ENCODE results near the gene SFMBT2.
"Not testable (repeated sequence)": the region's sequence is repeated elsewhere in the genome, so short reads cannot be mapped to it uniquely, and the experiment has no call there.

SFMBT2 gene

DNA sequence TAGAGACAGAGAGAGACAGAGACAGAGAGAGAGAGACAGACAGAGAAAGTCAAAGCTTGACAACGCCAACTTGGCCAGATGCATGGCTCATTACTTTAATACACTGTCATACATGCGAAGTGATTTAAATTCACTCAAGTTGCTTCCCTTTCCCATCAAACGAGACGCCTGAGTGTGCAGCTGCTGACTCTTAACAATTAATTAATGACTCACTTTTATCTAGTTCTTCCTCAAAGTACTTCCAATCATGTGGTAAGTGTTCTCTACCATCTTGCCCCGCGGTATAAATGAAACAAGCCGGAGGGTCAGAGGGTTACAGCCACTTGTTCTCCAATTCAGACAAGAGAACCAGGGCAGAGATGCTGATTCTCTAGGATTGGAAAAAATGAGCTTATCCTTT lies 90.8 kb downstream of the SFMBT2 start:
- DNase-seq (ENCODE audit: low spot score) = no peak

DNA sequence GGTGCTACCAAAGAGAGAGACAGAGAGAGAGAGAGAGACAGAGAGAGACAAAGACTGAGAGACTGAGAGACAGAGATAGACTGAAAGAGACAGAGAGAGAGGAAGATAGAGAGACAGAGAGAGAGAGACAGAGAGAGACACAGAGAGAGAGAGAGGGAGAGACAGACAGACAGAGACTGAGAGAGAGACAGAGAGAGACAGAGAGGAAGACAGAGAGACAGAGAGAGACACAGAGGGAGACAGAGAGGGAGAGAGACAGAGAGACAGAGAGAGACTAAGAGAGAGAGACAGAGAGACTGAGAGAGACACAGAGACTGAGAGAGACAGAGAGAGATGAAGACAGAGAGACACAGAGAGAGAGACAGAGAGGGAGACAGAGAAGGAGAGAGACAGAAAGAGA lies 91.2 kb downstream of the SFMBT2 start:
- DNase-seq (ENCODE audit: low spot score) = no peak

- DNase-seq (ENCODE audit: low spot score) = no peak
These were observed 92.0 kb downstream of the SFMBT2 start for GRCh38 chr10:7318836-7319235.

DNA sequence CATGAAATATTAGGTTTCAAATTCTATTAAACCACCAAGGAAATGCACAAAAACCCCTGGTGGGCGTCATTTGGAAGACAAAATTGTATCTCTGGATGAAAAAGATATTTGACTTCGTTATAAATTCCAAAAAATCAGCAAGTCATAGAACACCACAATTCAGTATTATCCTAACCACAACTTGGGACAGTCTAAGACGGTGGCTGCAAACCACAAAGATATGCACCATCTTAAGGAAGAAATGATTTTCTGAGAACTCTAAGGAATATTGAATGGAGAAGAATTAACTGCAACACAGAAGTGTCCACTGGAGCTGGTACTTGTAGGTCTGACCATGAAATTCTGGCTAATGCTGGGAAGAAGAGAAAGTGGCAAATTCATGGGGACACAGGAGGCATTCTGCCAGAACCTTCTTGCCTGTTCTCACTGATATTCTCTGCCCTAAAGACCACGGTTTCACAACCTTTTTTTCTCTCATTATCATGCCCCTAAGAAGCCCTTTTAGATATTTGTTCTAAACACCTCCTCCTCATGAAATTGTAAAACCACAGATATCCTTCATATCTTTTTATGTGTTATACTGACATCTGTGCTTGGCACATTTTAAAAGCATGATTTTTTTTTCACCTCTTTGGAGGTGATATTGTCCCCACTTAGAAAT lies 92.9 kb downstream of the SFMBT2 start:
- DNase-seq (ENCODE audit: low spot score) = no peak

DNA sequence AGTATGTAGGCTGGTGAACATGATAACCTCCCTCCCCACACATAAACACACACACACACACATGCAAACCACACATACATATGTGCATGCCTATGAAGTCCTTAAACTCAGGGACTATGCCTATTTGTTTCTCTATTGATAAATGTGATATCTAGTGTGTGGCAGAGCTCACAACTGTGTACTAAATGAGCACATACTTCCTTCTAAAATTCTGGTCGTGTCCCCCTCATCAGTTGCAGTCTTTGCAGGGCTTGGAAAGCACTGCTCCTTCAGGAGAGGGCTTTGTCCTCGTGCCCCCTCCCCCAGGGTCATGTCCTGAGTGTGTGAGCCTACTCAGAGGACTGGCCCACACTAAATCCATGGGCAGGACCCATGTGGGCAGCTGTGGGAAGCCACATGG lies 94.0 kb downstream of the SFMBT2 start:
- no peak for DNase-seq (ENCODE audit: low spot score)

DNA sequence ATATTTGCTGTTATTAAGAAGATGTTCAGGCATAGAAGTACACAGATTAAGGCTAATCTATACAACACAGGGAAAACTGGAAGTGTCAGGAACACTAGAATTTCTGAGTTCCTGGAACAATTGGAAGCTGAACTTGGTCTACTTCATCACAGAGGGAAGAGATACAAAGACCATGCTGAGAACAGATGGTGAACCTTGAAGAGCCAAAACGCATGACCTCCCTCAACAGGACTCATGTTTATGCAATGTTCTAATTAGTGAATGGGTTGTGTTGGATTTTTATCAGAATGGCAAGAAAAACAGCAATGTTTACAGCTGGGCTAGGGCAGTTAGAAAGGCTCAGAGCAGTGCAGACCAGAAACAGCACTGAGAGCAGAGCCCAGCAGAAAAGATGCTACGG lies 94.9 kb downstream of the SFMBT2 start:
- DNase-seq (ENCODE audit: low spot score) = no peak

- DNase-seq (ENCODE audit: low spot score) = no peak
These were observed 96.7 kb downstream of the SFMBT2 start for GRCh38 chr10:7314170-7314569.

DNA sequence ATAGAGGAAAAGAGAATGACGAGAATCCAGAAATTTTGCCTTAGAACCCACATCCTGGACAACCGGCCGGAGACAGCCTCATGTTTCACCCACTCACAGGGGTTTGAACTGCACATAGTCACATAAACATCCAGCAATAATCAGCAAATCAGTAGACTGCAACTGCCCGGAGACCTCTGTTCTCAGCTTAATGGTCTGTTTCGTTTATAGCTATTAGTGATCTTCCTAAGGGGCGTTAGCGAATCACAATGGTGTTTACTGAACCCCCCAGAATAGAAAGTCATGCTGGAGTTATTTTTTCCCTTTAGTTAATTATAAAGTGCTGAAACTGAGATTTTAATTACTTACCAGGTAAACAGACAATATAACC lies 98.4 kb downstream of the SFMBT2 start:
- no peak for DNase-seq (ENCODE audit: low spot score)

GRCh38 chr10:7311850-7312487 lies 98.9 kb downstream of the SFMBT2 start:
- DNase-seq (ENCODE audit: low spot score) = not testable (repeated sequence)

DNA sequence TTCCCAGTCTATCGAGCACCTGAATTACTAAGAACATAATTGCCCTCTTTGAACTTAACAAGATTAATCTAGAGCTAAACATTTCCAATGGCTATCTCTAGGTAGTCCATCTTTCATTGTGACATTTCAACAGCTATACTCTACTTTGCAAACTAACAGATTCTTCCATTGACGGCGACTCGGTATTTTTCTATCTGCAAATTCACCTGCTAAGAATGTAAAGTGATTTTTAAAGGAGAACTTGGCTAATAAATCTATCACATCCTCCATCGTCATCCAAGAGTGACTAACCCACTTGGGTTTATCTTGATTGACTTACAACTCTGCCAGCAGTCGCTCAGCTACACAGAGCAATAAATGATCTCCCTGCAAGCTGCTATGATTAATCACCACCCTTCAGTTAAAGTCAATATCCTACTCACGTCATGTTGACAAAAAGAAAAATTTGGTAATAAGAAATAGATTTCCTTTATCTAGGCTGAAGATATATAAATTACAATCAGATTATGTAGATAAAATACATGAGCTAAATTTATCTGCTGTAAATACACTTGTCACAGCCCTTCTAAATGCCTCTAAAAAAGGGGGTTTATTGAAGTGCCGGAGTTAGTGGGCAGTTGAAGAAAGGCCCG lies 99.5 kb downstream of the SFMBT2 start:
- DNase-seq (ENCODE audit: low spot score) = no peak

DNA sequence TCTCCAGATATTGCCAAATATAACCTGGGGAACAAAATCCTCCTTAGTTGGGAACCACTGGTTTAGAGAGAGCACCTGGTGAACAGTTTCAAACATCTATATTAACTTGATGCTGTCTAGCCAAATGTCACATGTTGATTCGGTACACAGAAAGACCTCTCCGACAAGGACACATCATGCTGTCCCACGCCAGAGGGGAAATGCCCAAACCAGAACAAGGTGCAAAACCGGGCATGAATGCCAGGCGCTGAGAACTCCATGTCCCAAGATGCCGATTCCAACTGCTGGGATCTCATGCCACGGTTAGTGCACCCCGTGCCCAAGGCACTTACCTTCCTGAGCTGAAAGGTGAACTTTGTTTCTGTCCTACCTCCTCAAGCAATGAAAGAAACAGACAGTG lies 100.8 kb downstream of the SFMBT2 start:
- no peak for DNase-seq (ENCODE audit: low spot score)

DNA sequence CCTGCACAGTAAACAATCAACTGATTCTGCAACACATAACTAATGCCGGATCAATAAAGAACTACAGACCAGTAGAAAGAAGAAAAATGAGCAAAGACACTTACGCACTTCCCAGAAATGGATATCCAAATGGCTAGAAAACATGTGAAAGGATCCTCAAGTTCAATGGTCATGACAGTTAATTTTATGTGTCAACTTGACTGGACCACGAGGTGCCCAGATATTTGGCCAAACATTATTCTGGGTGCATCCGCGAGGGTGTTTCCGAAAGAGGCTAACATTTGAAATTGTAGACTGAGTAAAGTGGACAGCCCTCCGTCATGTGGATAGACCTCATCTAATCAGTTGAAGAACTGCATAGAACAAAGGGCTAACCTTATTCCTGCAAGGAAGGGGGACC lies 102.0 kb downstream of the SFMBT2 start:
- no peak for DNase-seq (ENCODE audit: low spot score)

GRCh38 chr10:7306616-7307015 lies 104.2 kb downstream of the SFMBT2 start:
- DNase-seq (ENCODE audit: low spot score) = no peak

- no peak for DNase-seq (ENCODE audit: low spot score)
These were observed 104.7 kb downstream of the SFMBT2 start for GRCh38 chr10:7306147-7306546.

- no peak for DNase-seq (ENCODE audit: low spot score)
These were observed 105.8 kb downstream of the SFMBT2 start for GRCh38 chr10:7305053-7305452.

DNA sequence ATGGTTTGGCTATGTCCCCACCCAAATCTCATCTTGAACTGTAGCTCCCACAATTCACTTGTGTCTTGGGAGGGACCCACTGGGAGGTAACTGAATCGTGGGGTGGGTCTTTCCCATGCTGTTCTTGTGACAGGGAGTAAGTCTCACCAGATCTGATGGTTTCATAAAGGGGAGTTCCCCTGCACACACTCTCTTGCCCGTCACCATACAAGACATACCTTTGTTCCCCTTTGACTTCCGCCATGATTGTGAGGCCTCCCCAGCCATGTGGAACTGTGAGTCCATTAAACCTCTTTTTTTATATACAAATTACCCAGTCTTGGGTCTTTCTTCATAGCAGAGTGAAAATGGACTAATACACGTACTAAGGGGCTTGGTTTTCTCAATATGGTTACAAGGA lies 106.7 kb downstream of the SFMBT2 start:
- DNase-seq (ENCODE audit: low spot score) = no peak

DNA sequence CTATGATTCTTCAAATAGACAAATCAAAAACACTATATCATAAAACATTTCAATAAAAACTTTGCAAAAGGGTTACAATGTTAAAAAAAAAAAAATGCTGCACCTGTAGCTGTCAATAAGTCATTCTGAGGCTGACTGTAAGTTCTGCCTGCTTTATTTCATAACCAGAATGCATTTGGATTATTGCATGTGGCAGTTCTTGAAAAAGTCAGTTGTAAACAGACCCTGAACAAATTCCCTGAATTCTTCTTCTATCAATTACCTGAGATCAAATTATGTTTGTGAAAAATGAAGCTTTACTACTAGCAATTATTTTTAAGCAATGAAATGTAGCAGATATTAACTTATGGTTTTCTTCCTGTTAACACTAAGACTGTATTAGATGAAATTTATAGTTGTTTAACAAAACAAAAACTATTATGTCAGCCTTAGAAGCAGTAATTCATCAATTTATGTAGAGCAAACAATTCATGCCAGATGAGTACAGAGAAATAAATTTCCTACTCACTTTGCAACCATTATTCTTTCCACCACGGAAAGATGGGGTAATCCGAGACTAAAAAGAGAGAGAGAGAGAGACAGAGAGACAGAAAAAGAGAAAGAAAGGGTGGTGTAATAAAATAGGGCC lies 107.8 kb downstream of the SFMBT2 start:
- no peak for DNase-seq (ENCODE audit: low spot score)

DNA sequence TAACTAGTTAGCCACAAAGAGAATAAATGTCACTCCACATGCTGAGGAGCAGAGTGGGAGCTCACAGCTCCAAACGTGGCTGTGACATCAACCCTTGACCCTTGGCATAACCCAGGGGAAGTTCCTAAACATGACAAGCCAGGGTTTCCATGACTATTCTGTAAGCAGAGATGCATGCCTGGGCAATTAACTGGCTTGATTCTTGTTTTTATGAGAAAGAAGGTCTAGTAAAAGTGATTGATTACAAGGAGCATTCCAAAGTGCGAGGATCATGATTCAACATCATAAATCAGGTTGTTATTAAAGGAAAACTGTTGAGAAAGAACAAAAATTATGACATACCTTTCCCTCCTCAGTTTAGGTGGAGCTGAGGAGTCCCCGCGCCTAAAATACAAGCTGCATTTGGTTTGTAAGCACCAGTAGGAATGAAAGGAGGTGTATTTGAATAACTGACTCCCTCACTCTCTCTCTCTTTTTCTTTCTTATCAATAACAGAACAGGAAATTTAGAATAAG lies 108.4 kb downstream of the SFMBT2 start:
- no peak for DNase-seq (ENCODE audit: low spot score)

- no peak for DNase-seq (ENCODE audit: low spot score)
These were observed 109.6 kb downstream of the SFMBT2 start for GRCh38 chr10:7301006-7301778.

DNA sequence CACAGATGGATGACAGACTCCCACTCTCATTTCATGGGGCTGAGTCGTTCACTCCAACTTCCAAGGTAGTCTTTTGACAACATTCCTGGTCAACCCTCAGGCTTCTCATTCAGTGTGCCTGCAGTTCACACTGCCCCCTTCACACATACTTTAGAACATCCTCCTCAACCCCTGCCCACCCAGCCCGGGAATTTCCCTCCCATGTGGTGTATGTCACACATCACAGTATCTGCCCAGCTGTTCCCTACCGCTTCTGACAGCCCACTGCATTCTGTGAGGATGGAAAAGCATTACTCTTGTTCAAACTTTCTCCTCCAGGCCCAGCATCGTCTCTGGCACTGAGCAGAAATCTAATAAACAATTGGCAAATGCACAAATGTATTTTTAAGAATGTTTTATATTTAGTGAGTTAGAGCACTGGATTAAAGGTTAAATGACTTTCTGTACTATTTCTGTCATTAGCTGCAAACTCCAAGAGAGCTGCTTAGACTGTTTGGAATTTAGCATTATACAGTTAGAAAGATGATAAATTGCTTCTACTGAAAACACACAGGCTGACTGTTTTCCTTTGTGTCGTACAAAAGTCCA lies 110.4 kb downstream of the SFMBT2 start:
- no peak for DNase-seq (ENCODE audit: low spot score)

DNA sequence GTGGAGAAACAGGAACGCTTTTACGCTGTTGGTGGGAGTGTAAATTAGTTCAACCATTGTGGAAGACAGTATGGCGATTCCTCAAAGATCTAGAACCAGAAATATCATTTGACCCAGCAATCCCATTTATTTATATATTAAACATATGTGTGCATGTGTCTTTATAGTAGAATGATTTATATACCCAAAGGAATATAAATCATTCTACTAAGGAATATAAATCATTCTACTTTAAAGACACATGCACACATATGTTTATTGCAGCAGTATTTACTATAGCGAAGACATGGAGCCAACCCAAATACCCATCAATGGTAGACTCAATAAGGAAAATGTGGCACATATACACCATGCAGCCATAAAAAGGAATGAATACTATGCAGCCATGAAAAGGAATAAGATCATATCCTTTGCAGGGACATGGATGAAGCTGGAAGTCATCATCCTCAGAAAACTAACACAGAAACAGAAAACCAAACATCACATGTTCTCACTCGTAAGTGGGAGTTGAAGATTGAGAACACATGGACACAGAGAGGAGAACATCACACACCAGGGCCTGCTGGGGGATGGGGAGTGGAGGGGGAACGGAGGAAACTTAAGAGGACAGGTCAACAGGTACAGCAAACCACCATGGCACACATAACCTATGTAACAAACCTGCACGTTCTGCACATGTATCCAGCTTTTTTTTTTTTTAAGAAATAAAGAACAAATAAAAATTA lies 111.1 kb downstream of the SFMBT2 start:
- DNase-seq (ENCODE audit: low spot score) = not testable (repeated sequence)

Measured in COLO829 (cell line).